Measurements from ENCODE around the gene C5orf52.

DNA sequence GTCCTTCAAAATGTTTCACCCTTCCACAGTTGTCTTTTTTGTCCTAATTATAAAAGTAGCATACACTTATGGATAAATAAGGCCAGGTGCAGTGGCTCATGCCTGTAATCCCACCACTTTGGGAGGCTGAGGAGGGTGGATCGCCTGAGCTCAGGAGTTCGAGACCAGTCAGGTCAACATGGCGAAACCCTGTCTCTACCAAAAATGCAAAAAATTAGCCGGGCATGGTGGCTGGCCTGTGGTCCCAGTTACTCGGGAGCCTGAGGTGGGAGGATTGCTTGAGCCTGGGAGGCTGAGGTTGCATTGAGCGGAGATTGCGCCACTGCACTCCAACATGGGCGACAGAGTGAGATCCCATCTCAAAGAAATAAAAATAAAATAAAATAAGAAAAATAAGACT, 1.6 kb downstream of the C5orf52 start:
- no peak for TF ChIP-seq POLR2A (IDR thresholded peaks at IDR 0.05)
- TF ChIP-seq CTCF (IDR thresholded peaks at IDR 0.05) = no peak

Data from right lobe of liver (tissue), 4 donors.